BJ (cell line): Measurements from ENCODE around the gene CDH11. TPM values are rescaled to one million over a fixed set of nuclear protein-coding genes. Genes with fewer than 3 reads are reported as not detected.

Source experiments
- CTCF ChIA-PET: fragments of 350-600 bp; formaldehyde crosslinking; extraction: SDS; loops from one replicate; lab custom pipeline; 2021; ENCODE audit warnings: antibody characterized with exemption, inconsistent platforms; lab: Yijun Ruan, JAX
- POLR2A ChIA-PET: fragments of 300-600 bp; sonication (Branson Sonifier 250); formaldehyde crosslinking; extraction: SDS; loops from one replicate; lab custom pipeline; 2021; ENCODE audit warnings: antibody characterized with exemption; lab: Charles Lee
- DNase-seq: peaks from one replicate; pipeline ENCODE4 v3.0.0-alpha.2; 2011; ENCODE audit warnings: low read depth
- H3K27me3 ChIP-seq: 2 replicates; pipeline ENCODE4 v1.6.0; 2011; ENCODE audit warnings: low read length; ENCODE audit not compliant: control insufficient read depth, insufficient read depth
- H3K36me3 ChIP-seq: 2 replicates; pipeline ENCODE4 v1.5.1; 2011; ENCODE audit warnings: low read length; ENCODE audit not compliant: control insufficient read depth, insufficient read depth
- H3K4me3 ChIP-seq: 2 replicates; pipeline ENCODE4 v1.5.1; 2011; ENCODE audit warnings: low read depth, mild to moderate bottlenecking, control low read depth, low read length
- polyA plus RNA-seq: library from polyadenylated mRNA; depleted of rRNA; stranded (reverse); fragments of >200 nt; gene quantifications from 2 replicates; pipeline ENCODE4 v1.2.3, GENCODE V29; 2011
- TF ChIP-seq, protein P1 (sequence below): IDR thresholded peaks from 2 replicates; pipeline ENCODE4 v1.5.1; 2011; ENCODE audit warnings: low read depth, mild to moderate bottlenecking, control low read depth, inconsistent platforms, low read length, moderate library complexity; ENCODE audit not compliant: insufficient read depth

Gene CDH11
- polyA plus RNA-seq, 1 experiment = 589 TPM

DNA sequence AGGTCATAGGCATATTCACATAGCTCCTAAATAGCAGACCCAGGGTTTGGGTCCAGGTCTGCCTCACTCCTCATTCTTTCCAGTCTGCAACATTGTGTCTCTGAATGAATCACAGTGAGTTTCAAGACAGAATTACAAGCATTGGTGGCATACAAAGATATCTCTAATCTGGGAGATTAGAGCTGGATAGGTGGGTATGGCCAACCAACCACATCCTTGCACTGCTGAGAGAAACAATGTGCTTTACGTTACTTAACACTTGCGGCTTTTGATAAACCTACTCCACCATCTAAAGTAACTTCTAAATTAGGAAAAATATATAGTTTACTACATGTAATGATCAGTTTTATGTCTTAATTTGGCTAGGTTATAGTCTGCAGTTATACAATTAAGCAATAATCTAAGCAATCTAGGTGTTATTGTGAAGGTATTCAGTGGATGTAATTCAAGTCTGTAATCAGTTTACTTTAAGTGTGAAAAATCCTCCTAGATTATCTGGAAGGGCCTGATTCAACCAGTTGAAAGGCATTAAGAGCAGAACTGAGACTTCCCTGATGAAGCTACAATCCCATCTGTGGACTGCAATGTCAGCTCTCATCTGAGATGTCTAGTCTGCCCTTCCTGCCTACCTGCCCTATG, 26.7 kb downstream of the CDH11 start:
- TF ChIP-seq, protein P1, sequence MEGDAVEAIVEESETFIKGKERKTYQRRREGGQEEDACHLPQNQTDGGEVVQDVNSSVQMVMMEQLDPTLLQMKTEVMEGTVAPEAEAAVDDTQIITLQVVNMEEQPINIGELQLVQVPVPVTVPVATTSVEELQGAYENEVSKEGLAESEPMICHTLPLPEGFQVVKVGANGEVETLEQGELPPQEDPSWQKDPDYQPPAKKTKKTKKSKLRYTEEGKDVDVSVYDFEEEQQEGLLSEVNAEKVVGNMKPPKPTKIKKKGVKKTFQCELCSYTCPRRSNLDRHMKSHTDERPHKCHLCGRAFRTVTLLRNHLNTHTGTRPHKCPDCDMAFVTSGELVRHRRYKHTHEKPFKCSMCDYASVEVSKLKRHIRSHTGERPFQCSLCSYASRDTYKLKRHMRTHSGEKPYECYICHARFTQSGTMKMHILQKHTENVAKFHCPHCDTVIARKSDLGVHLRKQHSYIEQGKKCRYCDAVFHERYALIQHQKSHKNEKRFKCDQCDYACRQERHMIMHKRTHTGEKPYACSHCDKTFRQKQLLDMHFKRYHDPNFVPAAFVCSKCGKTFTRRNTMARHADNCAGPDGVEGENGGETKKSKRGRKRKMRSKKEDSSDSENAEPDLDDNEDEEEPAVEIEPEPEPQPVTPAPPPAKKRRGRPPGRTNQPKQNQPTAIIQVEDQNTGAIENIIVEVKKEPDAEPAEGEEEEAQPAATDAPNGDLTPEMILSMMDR = no peak
- POLR2A ChIA-PET = no interaction called here

DNA sequence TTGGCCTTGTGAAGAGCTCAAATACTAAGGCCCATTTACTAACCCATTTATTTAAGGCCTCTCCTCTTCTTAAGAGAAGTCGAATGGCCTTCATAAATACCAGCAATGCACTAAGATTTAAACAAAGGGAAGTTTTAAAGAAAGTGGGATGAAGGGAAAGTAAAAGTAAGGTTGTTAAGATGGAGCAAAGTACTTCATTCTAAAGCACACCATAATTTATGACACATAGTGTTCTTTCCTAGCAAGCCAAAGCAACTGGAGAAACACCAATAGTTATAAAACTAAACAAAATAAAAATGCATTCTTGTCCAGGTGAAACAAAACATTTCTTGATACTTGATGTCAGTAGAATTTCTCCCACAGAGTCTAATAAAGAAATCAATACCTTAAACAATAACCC, 27.9 kb downstream of the CDH11 start:
- DNase-seq = no peak
- no peaks in the 10 kb centered on the region for H3K27me3 ChIP-seq
- ChIA-PET CTCF (interaction anchor here (0.7 kb wide), 1 partner anchor 12 kb away, joined by 3 read pairs; no protein-coding TSS in a partner anchor), POLR2A (no interaction called here)
- H3K36me3 ChIP-seq = 0 out of 2 replicates have a peak, but pooled peaks cover 1% of the 10 kb centered on the region
- TF ChIP-seq, protein P1 = no peak
- H3K4me3 ChIP-seq = no peak overlapping the region

More for the DNA sequence above, 26.7 kb downstream of the CDH11 start:
- DNase-seq = no peak
- Histone ChIP-seq H3K4me3 (no peak overlapping the region), H3K36me3 (0 out of 2 replicates have a peak, but pooled peaks cover 1% of the 10 kb centered on the region), H3K27me3 (no peaks in the 10 kb centered on the region)
- CTCF ChIA-PET = interaction anchor here (0.5 kb wide), 1 partner anchor 1245 kb away, joined by 3 read pairs; no protein-coding TSS in a partner anchor

DNA sequence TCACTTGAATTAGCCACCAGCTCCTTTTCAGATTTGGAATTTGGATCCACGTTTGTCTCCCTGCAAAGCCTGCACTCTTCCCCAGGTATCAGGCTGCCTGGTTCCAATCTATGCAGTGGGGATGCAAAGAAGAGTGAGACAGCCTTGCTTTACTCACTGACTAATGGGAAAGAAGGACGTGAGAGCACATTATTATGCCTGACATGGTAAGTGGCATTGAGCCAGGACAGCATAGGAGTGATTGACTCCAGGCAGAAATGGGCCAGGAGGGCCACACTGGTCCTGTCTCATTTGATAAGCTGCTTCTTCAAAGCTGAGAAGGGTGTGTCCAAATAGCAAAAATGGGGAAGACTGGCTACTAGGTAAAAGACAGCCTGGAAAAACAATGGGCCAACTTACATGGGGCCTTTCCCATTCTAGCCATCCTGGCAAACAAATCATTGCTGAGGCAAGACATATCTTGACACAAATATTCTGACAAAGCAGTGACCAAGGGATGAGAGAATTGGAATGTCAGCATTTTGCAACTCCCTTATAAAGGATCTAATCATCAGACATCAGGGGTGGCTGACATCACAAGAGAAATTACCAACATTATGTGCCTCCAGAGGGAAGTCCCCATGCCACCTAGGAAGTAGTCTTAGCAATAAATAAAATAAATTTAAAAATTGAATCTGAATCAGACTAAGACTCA, 38.6 kb downstream of the CDH11 start:
- CTCF ChIA-PET = no interaction called here
- POLR2A ChIA-PET = no interaction called here

DNA sequence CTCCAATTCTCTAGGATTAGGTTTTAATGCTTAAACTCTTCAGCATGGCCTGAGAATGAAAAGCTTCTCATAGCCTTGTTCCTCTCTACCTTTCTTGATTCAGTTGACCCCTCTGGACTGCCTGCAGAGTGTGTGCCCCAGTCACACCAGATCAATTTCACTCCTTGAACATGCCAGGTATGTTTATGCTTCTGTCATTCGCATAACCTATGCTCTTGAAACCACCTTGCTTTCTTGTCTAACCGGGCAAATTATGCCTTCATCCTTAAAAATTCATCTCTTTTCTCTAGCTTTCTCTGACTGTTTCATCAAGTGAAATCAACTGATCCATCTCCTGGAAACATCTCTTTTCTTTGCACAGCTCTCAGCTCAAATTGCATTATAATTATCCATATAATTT, 42.3 kb downstream of the CDH11 start:
- Histone ChIP-seq H3K36me3 (peaks cover 9% of the 10 kb centered on the region), H3K4me3 (no peak overlapping the region), H3K27me3 (no peaks in the 10 kb centered on the region)
- ChIA-PET POLR2A (no interaction called here), CTCF (interaction anchor here (0.6 kb wide), 1 partner anchor 518 kb away, joined by 3 read pairs; no protein-coding TSS in a partner anchor)
- TF ChIP-seq, protein P1 = no peak
- no peak for DNase-seq

More for the DNA sequence above, 38.6 kb downstream of the CDH11 start:
- no peaks in the 10 kb centered on the region for H3K27me3 ChIP-seq
- H3K4me3 ChIP-seq = no peak overlapping the region
- peaks cover 6% of the 10 kb centered on the region for H3K36me3 ChIP-seq
- TF ChIP-seq, protein P1 = no peak
- DNase-seq = no peak

DNA sequence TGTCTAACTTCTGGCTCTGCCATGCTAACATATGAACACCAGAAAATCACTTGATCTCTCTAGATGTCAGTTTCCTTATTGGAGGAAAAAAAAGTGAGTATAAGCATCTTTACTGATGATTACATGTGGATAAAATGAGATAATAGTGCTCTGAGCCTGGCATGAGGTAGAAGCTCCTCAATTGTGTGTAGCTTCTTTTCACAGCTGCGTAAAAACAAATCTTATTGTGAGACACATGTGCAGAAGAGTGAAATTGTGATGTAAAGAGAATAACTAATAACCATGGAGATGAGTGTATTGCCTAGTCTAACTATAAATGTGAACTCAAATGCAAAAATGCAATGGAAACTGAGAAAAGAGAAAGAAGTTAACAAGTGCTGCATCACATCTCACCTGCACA, 44.7 kb downstream of the CDH11 start:
- Histone ChIP-seq H3K27me3 (no peaks in the 10 kb centered on the region), H3K4me3 (no peak overlapping the region), H3K36me3 (peaks cover 9% of the 10 kb centered on the region)
- TF ChIP-seq, protein P1 = no peak
- ChIA-PET POLR2A (no interaction called here), CTCF (interaction anchor here (1.0 kb wide), 1 partner anchor 10 kb away, joined by 3 read pairs; no protein-coding TSS in a partner anchor)
- no peak for DNase-seq
